GM18907 (cell line): ENCODE results near the gene CETN1.

Source experiments
- ATAC-seq: cut with Tn5 transposase; IDR thresholded peaks from one replicate; pipeline ENCODE4 v1.9.1; 2021; ENCODE audit warnings: mild to moderate bottlenecking, moderate library complexity; ENCODE audit not compliant: unreplicated experiment

The CETN1 gene

GRCh38 chr18:621291-622043 lies 41.3 kb downstream of the CETN1 start:
- no peak for ATAC-seq

- no peak for ATAC-seq
These were observed 42.1 kb downstream of the CETN1 start for GRCh38 chr18:622289-622688.

- ATAC-seq: peak; percentile 79
These were observed 43.8 kb downstream of the CETN1 start for GRCh38 chr18:623761-624620.

GRCh38 chr18:627231-627630 lies 47.1 kb downstream of the CETN1 start:
- ATAC-seq: no peak

- no peak for ATAC-seq
These were observed 49.3 kb downstream of the CETN1 start for GRCh38 chr18:629269-630150.

- no peak for ATAC-seq
These were observed 51.4 kb downstream of the CETN1 start for GRCh38 chr18:631560-631959.
